ENCODE measurements around the gene SETBP1. TPM values are rescaled to one million over a fixed set of nuclear protein-coding genes. Genes with fewer than 3 reads are reported as not detected.

Gene SETBP1
- total RNA-seq, 3 donors from 2014 or later = 15.0 to 97.2 (median 17.8) TPM

- DNase-seq = no peak
- Histone ChIP-seq H3K4me3 (no peak overlapping the region), H3K9me3 (no peaks in the 10 kb centered on the region), H3K36me3 (ENCODE audit: low read depth) (no peaks in the 10 kb centered on the region), H3K4me1 (ENCODE audit: low read depth) (no peaks in the 10 kb centered on the region)
- intact Hi-C loops (cut with DNase I, micrococcal nuclease) = no loop called here
- no peak for TF ChIP-seq CTCF (IDR thresholded peaks at IDR 0.05)
- ATAC-seq = no peak
These were observed 230.6 kb downstream of the SETBP1 start for GRCh38 chr18:44911260-44911659.

DNA sequence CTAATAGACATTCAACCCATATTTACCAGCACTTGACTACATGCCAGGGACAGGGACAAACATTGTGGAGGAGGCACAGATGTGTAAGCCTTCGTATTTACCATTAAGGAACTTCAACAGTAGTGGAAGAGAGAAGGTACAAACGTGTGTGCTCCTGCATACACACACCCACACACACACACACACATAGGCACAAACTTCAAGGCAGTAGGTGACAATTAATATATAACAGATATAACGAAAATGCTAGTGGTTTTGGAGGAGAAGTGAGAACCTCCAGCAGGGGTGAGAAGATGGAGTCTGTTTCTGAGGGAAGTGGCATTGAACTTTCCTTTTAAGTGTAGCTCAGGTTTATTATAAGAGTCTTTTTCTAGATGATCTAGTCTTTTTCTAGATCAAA, 231.1 kb downstream of the SETBP1 start:
- Histone ChIP-seq H3K4me1 (ENCODE audit: low read depth) (peaks cover under 1% of the 10 kb centered on the region), H3K36me3 (ENCODE audit: low read depth) (no peaks in the 10 kb centered on the region), H3K4me3 (no peak overlapping the region), H3K9me3 (no peaks in the 10 kb centered on the region)
- intact Hi-C loops (cut with DNase I, micrococcal nuclease) = no loop called here
- ATAC-seq (no peak), DNase-seq (no peak)
- TF ChIP-seq CTCF (IDR thresholded peaks at IDR 0.05) = no peak

DNA sequence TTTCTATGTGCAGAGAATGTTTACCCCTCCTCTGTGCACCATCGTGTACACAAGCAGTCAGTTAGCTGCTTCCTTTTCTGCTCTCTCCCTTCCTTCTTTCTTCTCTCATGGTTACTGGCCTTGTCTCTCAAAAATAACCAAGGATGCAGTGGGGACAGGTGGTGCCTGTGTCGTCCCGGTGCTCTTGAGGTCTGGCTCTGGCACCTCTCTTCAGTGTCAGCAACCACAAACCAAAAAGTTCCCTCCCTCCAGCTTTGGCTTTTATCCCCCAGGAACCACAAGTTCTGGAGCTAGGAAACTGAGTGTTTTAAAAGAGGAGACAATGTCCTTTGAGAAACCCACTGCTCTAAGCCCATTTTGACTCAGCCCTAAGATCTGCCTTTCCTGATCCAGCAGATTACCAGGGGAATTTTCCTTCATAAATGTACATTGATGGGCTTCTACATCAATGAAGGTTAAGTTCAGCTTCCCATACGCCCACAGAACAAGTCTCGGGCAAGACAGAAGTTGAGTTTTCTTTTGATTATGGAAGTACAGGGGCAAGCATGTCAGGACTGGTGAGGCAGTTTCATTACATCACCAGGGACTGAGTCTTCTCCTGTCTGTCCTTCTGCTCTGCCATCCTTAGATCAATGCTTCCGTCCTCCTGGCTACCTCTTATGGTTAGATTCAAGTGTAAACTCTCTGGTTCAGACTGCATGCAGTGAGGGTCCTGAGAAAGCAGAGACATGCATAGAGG, 232.2 kb downstream of the SETBP1 start:
- H3K4me1 ChIP-seq (ENCODE audit: low read depth) = peaks cover 11% of the 10 kb centered on the region
- H3K36me3 ChIP-seq (ENCODE audit: low read depth) = no peaks in the 10 kb centered on the region
- DNase-seq = no peak
- no peak overlapping the region for H3K4me3 ChIP-seq
- no peak for ATAC-seq
- no peak for TF ChIP-seq CTCF (IDR thresholded peaks at IDR 0.05)
- intact Hi-C loops (cut with DNase I, micrococcal nuclease) = no loop called here
- no peaks in the 10 kb centered on the region for H3K9me3 ChIP-seq

GRCh38 chr18:44914028-44914427, 233.3 kb downstream of the SETBP1 start:
- no peaks in the 10 kb centered on the region for H3K36me3 ChIP-seq (ENCODE audit: low read depth)
- ATAC-seq (no peak), DNase-seq (no peak)
- no peak overlapping the region for H3K4me3 ChIP-seq
- intact Hi-C loops (cut with DNase I, micrococcal nuclease) = no loop called here
- no peaks in the 10 kb centered on the region for H3K9me3 ChIP-seq
- H3K4me1 ChIP-seq (ENCODE audit: low read depth) = peaks cover 14% of the 10 kb centered on the region
- no peak for TF ChIP-seq CTCF (IDR thresholded peaks at IDR 0.05)

- intact Hi-C loops (cut with DNase I, micrococcal nuclease) = no loop called here
- Histone ChIP-seq H3K4me1 (ENCODE audit: low read depth) (peaks cover 14% of the 10 kb centered on the region), H3K36me3 (ENCODE audit: low read depth) (no peaks in the 10 kb centered on the region), H3K4me3 (no peak overlapping the region), H3K9me3 (no peaks in the 10 kb centered on the region)
- no peak for ATAC-seq
- no peak for DNase-seq
- TF ChIP-seq CTCF (IDR thresholded peaks at IDR 0.05) = no peak
These were observed 234.5 kb downstream of the SETBP1 start for GRCh38 chr18:44915213-44915612.

Data from mucosa of descending colon (tissue), 3 donors.